AG04449 (cell line): ENCODE data around the gene RNF25.

ENCODE experiments used
- CTCF ChIA-PET: fragments of 350-600 bp; formaldehyde crosslinking; extraction: SDS; loops from one replicate; lab custom pipeline; 2021; ENCODE audit warnings: antibody characterized with exemption; lab: Yijun Ruan, JAX
- POLR2A ChIA-PET: fragments of 400-600, 350-600 bp; formaldehyde crosslinking; extraction: SDS; loops from one replicate; lab custom pipeline; 2020; ENCODE audit warnings: antibody characterized with exemption, inconsistent platforms; lab: Yijun Ruan, JAX
- DNase-seq: peaks from one replicate; pipeline ENCODE4 v3.0.0-alpha.2; 2010; ENCODE audit warnings: low read depth, low spot score
- H3K4me3 ChIP-seq: 2 replicates; pipeline ENCODE4 v1.5.1; 2011; ENCODE audit warnings: low read depth, mild to moderate bottlenecking, control low read depth, low read length
- TF ChIP-seq, protein P1 (sequence below): IDR thresholded peaks from one replicate; pipeline ENCODE4 v1.5.1; 2011; ENCODE audit warnings: mild to moderate bottlenecking, moderate library complexity, low read length, control low read depth, inconsistent platforms; ENCODE audit not compliant: insufficient read depth; ENCODE audit errors: missing control alignments

Gene RNF25

DNA sequence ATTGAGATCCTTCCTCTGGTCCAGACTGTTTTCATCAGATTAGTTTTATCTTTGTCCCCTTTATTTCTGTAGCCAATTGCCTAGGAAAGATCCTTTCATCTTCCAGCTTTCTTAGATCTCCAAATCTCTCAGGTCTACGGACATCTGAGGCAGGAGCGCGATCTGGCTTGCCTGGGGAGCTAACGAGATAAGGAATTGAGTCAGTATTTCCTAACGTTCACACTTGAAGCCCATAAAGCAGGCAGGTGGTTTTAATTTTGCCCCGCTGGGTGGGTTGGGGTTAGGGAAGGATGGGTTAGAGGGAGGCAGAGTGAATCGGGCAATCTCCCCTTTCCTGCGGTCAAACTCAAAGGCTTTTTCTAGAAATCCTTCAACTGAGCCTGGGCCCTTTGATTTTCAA is 38.1 kb upstream of the RNF25 start:
- peak overlapping the region; percentile 50; the same call in 1 of the 2 replicates for H3K4me3 ChIP-seq
- CTCF ChIA-PET, result interaction anchor here (0.6 to 6.7 kb wide), 28 partner anchors 7 to 166 kb away, joined by 3 to 97 read pairs (median 4); partner anchors contain the start of genes BCS1L, WNT6 and ZNF142
- TF ChIP-seq, protein P1, sequence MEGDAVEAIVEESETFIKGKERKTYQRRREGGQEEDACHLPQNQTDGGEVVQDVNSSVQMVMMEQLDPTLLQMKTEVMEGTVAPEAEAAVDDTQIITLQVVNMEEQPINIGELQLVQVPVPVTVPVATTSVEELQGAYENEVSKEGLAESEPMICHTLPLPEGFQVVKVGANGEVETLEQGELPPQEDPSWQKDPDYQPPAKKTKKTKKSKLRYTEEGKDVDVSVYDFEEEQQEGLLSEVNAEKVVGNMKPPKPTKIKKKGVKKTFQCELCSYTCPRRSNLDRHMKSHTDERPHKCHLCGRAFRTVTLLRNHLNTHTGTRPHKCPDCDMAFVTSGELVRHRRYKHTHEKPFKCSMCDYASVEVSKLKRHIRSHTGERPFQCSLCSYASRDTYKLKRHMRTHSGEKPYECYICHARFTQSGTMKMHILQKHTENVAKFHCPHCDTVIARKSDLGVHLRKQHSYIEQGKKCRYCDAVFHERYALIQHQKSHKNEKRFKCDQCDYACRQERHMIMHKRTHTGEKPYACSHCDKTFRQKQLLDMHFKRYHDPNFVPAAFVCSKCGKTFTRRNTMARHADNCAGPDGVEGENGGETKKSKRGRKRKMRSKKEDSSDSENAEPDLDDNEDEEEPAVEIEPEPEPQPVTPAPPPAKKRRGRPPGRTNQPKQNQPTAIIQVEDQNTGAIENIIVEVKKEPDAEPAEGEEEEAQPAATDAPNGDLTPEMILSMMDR, result no peak
- POLR2A ChIA-PET, result interaction anchor here (1.0 kb wide), 1 partner anchor 51 kb away, joined by 3 read pairs; the partner anchor contains the start of genes BCS1L and ZNF142
- no peak for DNase-seq

DNA sequence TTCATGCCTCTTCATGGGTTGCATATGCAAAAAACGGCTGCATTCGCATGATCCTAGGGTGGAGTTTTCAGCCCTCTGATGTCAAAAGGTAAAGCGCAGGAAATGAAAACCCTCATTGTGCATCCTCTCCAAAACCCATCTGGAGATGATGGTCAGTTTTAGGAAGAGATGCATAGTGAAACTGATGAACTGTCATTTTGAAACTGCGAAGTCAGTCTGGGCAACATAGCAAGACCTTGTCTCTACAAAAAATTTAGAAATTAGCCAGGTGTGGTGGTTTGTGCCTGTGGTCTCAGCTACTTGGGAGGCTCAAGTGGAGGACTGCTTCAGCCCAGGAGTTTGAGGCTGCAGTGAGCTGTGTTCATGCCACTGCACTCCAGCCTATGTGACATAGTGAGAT is 36.3 kb upstream of the RNF25 start:
- TF ChIP-seq, protein P1, result no peak
- H3K4me3 ChIP-seq, result no peak overlapping the region
- CTCF ChIA-PET, result interaction anchor here (0.6 to 2.3 kb wide), 7 partner anchors 12 to 214 kb away, joined by 3 to 16 read pairs (median 4); no protein-coding TSS in a partner anchor
- POLR2A ChIA-PET, result interaction anchor here (1.1 kb wide), 1 partner anchor 21 kb away, joined by 4 read pairs; no protein-coding TSS in a partner anchor
- DNase-seq, result no peak

DNA sequence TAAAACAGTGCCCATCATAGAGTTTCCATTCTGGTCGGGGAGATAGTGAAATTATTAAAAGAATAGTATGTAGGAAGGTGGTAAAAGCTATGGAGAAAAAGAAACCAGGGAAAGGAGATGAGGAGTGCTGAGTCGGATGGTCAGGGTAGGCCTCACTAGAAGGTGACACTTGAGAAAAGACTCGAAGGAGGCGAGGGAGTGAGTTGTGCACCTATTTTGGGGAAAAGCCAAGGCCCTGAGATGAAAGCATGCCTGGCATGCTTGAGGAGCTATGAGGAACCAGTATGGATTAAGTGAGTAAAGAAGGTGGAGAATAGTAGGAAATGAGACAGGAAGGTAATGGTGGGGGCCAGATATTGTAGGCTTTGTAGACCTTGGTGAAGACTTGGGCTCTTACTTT is 31.5 kb upstream of the RNF25 start:
- CTCF ChIA-PET, result interaction anchor here (2.6 to 5.0 kb wide), 2 partner anchors 15 to 145 kb away, joined by 14 to 36 read pairs; no protein-coding TSS in a partner anchor
- TF ChIP-seq, protein P1, result no peak

DNA sequence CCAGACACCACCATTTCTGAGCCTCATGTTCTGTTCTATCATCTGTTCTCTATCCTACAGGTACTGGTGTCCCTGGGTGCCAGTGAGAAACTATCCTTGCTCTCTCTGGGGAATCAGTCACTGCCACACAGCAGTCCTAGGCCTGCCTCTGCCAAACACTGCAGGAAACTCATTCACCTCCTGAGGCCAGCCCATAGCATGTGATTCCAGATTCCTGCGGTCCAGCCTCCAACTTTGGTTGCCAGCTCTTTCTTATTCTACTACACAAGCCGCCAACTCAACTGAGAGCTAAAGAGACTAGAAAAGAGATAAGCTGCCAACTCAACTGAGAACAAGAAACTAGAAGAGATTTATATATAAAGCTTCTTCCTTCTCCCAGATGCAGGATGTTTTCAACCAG is 30.0 kb upstream of the RNF25 start:
- H3K4me3 ChIP-seq, result no peak overlapping the region
- POLR2A ChIA-PET, result no interaction called here
- no peak for DNase-seq
- TF ChIP-seq, protein P1, result no peak
- CTCF ChIA-PET, result interaction anchor here (1.1 to 5.0 kb wide), 6 partner anchors 9 to 197 kb away, joined by 4 to 36 read pairs (median 8); partner anchors contain the start of gene TTLL4

More for the DNA sequence above, 31.5 kb upstream of the RNF25 start:
- H3K4me3 ChIP-seq, result no peak overlapping the region
- POLR2A ChIA-PET, result no interaction called here
- DNase-seq, result no peak

DNA sequence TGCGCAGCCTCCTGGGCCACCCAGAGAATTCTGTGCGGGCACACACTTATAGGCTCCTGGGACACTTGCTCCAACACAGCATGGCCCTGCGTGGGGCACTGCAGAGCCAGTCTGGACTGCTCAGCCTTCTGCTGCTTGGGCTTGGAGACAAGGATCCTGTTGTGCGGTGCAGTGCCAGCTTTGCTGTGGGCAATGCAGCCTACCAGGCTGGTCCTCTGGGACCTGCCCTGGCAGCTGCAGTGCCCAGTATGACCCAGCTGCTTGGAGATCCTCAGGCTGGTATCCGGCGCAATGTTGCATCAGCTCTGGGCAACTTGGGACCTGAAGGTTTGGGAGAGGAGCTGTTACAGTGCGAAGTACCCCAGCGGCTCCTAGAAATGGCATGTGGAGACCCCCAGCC is 27.1 kb upstream of the RNF25 start:
- H3K4me3 ChIP-seq, result no peak overlapping the region
- no peak for DNase-seq
- CTCF ChIA-PET, result interaction anchor here (0.9 to 5.2 kb wide), 5 partner anchors 10 to 149 kb away, joined by 3 to 37 read pairs (median 13); partner anchors contain the start of gene TTLL4
- POLR2A ChIA-PET, result no interaction called here
- TF ChIP-seq, protein P1, result no peak

DNA sequence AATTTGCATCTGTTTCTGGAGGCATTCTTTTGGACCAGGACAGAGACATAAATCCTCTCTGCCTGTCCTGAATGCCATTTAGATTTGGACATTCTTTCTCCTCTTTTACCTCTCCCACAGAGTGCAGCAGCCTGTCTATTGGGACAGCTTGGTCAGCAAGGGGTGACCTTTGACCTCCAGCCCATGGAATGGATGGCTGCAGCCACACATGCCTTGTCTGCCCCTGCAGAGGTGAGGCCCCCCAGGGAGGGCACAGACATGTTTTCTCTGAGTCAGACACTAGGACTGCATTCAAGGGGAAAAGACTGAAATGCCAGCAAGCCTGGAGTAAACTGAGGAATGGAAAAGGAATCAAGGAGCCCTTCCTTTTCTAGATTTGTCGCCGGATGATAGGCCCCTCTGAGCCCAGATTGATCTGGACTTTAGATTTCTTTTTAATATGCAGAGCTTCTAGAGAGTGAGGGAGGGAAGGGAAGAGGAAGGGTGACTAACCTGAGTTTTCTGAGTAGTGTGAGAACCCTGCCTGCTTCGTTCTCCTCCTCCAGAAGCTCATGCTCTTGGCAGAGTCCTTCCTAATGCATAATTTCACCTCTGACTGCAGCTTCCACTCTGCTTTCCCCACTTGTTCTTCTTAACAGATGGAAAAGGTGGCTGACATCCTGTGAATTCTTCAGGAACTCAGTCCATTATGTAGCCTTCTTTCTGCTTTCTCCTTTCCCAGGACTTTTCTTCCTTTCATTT is 22.8 kb upstream of the RNF25 start:
- ChIA-PET CTCF (interaction anchor here (1.2 kb wide), 1 partner anchor 16 kb away, joined by 4 read pairs; no protein-coding TSS in a partner anchor), POLR2A (no interaction called here)
- TF ChIP-seq, protein P1, result no peak
- H3K4me3 ChIP-seq, result no peak overlapping the region
- no peak for DNase-seq
